Activated CD4-positive, alpha-beta memory T cell treated with anti-CD3 and anti-CD28 coated beads for 36 hours (primary cell): Measurements from ENCODE around the gene NFE2. TPM values are rescaled to one million over a fixed set of nuclear protein-coding genes. Genes with fewer than 3 reads are reported as not detected.
A peak's percentile ranks its signal among the peaks of the same experiment; 100 is the strongest.
"Not testable (repeated sequence)": the region's sequence is repeated elsewhere in the genome, so short reads cannot be mapped to it uniquely, and the experiment has no call there.

Source experiments
- CTCF ChIA-PET: fragments of 350-600 bp; sonication (Branson Sonifier 250); formaldehyde crosslinking; loops from one replicate; lab custom pipeline; 2021; ENCODE audit warnings: antibody characterized with exemption, inconsistent platforms; lab: Charles Lee
- POLR2A ChIA-PET: fragments of 350-600 bp; sonication (Branson Sonifier 250); formaldehyde crosslinking; loops from one replicate; lab custom pipeline; 2021; ENCODE audit warnings: antibody characterized with exemption; lab: Charles Lee
- DNase-seq: peaks from one replicate; pipeline ENCODE4 v3.0.0-alpha.2; 2020
- H3K27ac Mint-ChIP-seq: one replicate; pipeline ENCODE4 v1.8.0; 2021; ENCODE audit warnings: mixed read lengths
- H3K27me3 Mint-ChIP-seq: one replicate; pipeline ENCODE4 v1.8.0; 2021; ENCODE audit warnings: mixed read lengths
- H3K36me3 Mint-ChIP-seq: one replicate; pipeline ENCODE4 v1.8.0; 2021; ENCODE audit warnings: mixed read lengths
- H3K4me1 Mint-ChIP-seq: one replicate; pipeline ENCODE4 v1.8.0; 2021; ENCODE audit warnings: low read depth, mixed read lengths
- H3K4me3 Mint-ChIP-seq: one replicate; pipeline ENCODE4 v1.8.0; 2021; ENCODE audit warnings: mild to moderate bottlenecking, mixed read lengths
- H3K9me3 Mint-ChIP-seq: one replicate; pipeline ENCODE4 v1.8.0; 2021; ENCODE audit warnings: mixed read lengths
- intact Hi-C: fragments of 100-400 bp; cut with micrococcal nuclease; formaldehyde crosslinking; loops from one replicate; pipeline ENCODE4 v1.15.1; 2023
- total RNA-seq, 2 experiments: library from RNA; stranded (reverse); gene quantifications; one replicate each; pipeline ENCODE4 v1.2.3, GENCODE V29; 2021

NFE2 gene
- total RNA-seq, 2 experiments from 2014 or later: not detected

- DNase-seq: no peak
- Mint-ChIP-seq H3K36me3 (peaks cover 2% of the 10 kb centered on the region), H3K27ac (peak overlapping the region; percentile 71), H3K27me3 (no peaks in the 10 kb centered on the region), H3K9me3 (no peaks in the 10 kb centered on the region), H3K4me3 (no peak overlapping the region), H3K4me1 (peaks cover 49% of the 10 kb centered on the region)
- CTCF ChIA-PET: interaction anchor here (1.8 to 3.5 kb wide), 3 partner anchors 27 to 38 kb away, joined by 4 to 11 read pairs (median 5); no protein-coding TSS in a partner anchor
- POLR2A ChIA-PET: no interaction called here
- intact Hi-C loops: no loop called here
Observed at GRCh38 chr12:54330442-54330841, 29.6 kb upstream of the NFE2 start.

GRCh38 chr12:54329759-54330158 lies 28.9 kb upstream of the NFE2 start:
- Mint-ChIP-seq H3K27ac (no peak overlapping the region), H3K36me3 (peaks cover 2% of the 10 kb centered on the region), H3K27me3 (no peaks in the 10 kb centered on the region), H3K4me3 (no peak overlapping the region), H3K4me1 (peaks cover 54% of the 10 kb centered on the region), H3K9me3 (no peaks in the 10 kb centered on the region)
- intact Hi-C loops: no loop called here
- no peak for DNase-seq
- POLR2A ChIA-PET: interaction anchor here (1.8 kb wide), 1 partner anchor 41 kb away, joined by 6 read pairs; no protein-coding TSS in a partner anchor
- CTCF ChIA-PET: interaction anchor here (1.0 to 3.5 kb wide), 5 partner anchors 28 to 345 kb away, joined by 4 to 11 read pairs (median 5); partner anchors contain the start of gene HOXC10

GRCh38 chr12:54328595-54329337 lies 28.0 kb upstream of the NFE2 start:
- no peak for DNase-seq
- POLR2A ChIA-PET: interaction anchor here (1.8 kb wide), 1 partner anchor 40 kb away, joined by 6 read pairs; no protein-coding TSS in a partner anchor
- Mint-ChIP-seq H3K27ac (peak overlapping the region; percentile 71), H3K27me3 (no peaks in the 10 kb centered on the region), H3K4me3 (no peak overlapping the region), H3K4me1 (peaks cover 57% of the 10 kb centered on the region), H3K36me3 (peaks cover 2% of the 10 kb centered on the region), H3K9me3 (no peaks in the 10 kb centered on the region)
- intact Hi-C loops: no loop called here
- CTCF ChIA-PET: interaction anchor here (0.7 to 5.6 kb wide), 6 partner anchors 7 to 344 kb away, joined by 3 to 84 read pairs (median 7); partner anchors contain the start of gene HOXC10

GRCh38 chr12:54325442-54326109 lies 24.8 kb upstream of the NFE2 start:
- Mint-ChIP-seq H3K4me3 (peak overlapping the region; percentile 95), H3K4me1 (peaks cover 40% of the 10 kb centered on the region), H3K27ac (peak overlapping the region; percentile 84)
- H3K27me3 Mint-ChIP-seq, H3K9me3 Mint-ChIP-seq, DNase-seq, H3K36me3 Mint-ChIP-seq: not testable (repeated sequence)
- CTCF ChIA-PET: interaction anchor here (0.7 to 5.6 kb wide), 36 partner anchors 10 to 168 kb away, joined by 3 to 84 read pairs (median 6); partner anchors contain the start of genes CBX5, HNRNPA1 and NFE2
- intact Hi-C loops: loop anchor here (1.0 to 2.0 kb wide), 2 partner anchors 43 to 45 kb away; partner anchors contain the start of genes CBX5 and HNRNPA1
- POLR2A ChIA-PET: interaction anchor here (0.7 to 1.3 kb wide), 7 partner anchors 9 to 74 kb away, joined by 3 to 11 read pairs (median 4); no protein-coding TSS in a partner anchor

- peaks cover 33% of the 10 kb centered on the region for H3K4me1 Mint-ChIP-seq
- H3K27me3 Mint-ChIP-seq: no peaks in the 10 kb centered on the region
- H3K9me3 Mint-ChIP-seq: no peaks in the 10 kb centered on the region
- peak within 1 kb of the TSS; percentile 95 for H3K4me3 Mint-ChIP-seq
- H3K27ac Mint-ChIP-seq: peak within 1 kb of the TSS; percentile 84
- intact Hi-C loops: loop anchor here (1.0 to 2.0 kb wide), 5 partner anchors 31 to 105 kb away; partner anchors contain the start of genes CBX5 and HNRNPA1
- peak; percentile 97 for DNase-seq
- ChIA-PET POLR2A (interaction anchor here (0.7 to 1.3 kb wide), 8 partner anchors 10 to 73 kb away, joined by 3 to 11 read pairs (median 4); no protein-coding TSS in a partner anchor), CTCF (interaction anchor here (0.7 to 5.6 kb wide), 40 partner anchors 11 to 169 kb away, joined by 3 to 84 read pairs (median 5); partner anchors contain the start of genes CBX5, HNRNPA1 and NFE2)
- H3K36me3 Mint-ChIP-seq: peaks cover 2% of the 10 kb centered on the region
Observed at GRCh38 chr12:54324617-54325441, 24.0 kb upstream of the NFE2 start, which contains the start of gene COPZ1. Gene COPZ1, plus strand, starts transcription at chr12:54325131. Its CDS starts 33 bp downstream, at chr12:54325164.

GRCh38 chr12:54321363-54321762 lies 20.5 kb upstream of the NFE2 start:
- Mint-ChIP-seq H3K36me3 (no peaks in the 10 kb centered on the region), H3K4me3 (no peak overlapping the region), H3K9me3 (no peaks in the 10 kb centered on the region), H3K4me1 (peaks cover 11% of the 10 kb centered on the region), H3K27ac (no peak overlapping the region), H3K27me3 (no peaks in the 10 kb centered on the region)
- DNase-seq: no peak
- ChIA-PET POLR2A (no interaction called here), CTCF (interaction anchor here (0.9 to 1.8 kb wide), 4 partner anchors 8 to 69 kb away, joined by 3 to 6 read pairs (median 3); no protein-coding TSS in a partner anchor)
- intact Hi-C loops: no loop called here

GRCh38 chr12:54312309-54312708 lies 11.5 kb upstream of the NFE2 start:
- intact Hi-C loops, H3K36me3 Mint-ChIP-seq, H3K4me3 Mint-ChIP-seq, H3K4me1 Mint-ChIP-seq, H3K9me3 Mint-ChIP-seq, POLR2A ChIA-PET, DNase-seq, H3K27me3 Mint-ChIP-seq, H3K27ac Mint-ChIP-seq: not testable (repeated sequence)
- CTCF ChIA-PET: interaction anchor here (1.1 to 2.0 kb wide), 3 partner anchors 9 to 24 kb away, joined by 3 to 5 read pairs (median 3); partner anchors contain the start of gene COPZ1

- DNase-seq: no peak
- ChIA-PET POLR2A (no interaction called here), CTCF (interaction anchor here (0.6 to 1.0 kb wide), 2 partner anchors 16 to 59 kb away, joined by 4 to 5 read pairs; no protein-coding TSS in a partner anchor)
- intact Hi-C loops: no loop called here
- H3K4me1 Mint-ChIP-seq: peaks cover 9% of the 10 kb centered on the region
- no peak overlapping the region for H3K27ac Mint-ChIP-seq
- peaks cover 6% of the 10 kb centered on the region for H3K27me3 Mint-ChIP-seq
- no peak overlapping the region for H3K4me3 Mint-ChIP-seq
- no peaks in the 10 kb centered on the region for H3K9me3 Mint-ChIP-seq
- H3K36me3 Mint-ChIP-seq: no peaks in the 10 kb centered on the region
Observed at GRCh38 chr12:54311051-54311450, 10.2 kb upstream of the NFE2 start.

GRCh38 chr12:54306925-54307741 lies 6.3 kb upstream of the NFE2 start:
- Mint-ChIP-seq H3K4me1 (peaks cover 12% of the 10 kb centered on the region), H3K9me3 (no peaks in the 10 kb centered on the region), H3K36me3 (no peaks in the 10 kb centered on the region), H3K27me3 (peaks cover 26% of the 10 kb centered on the region), H3K4me3 (no peak overlapping the region), H3K27ac (no peak overlapping the region)
- peak; percentile 69 for DNase-seq
- ChIA-PET POLR2A (interaction anchor here (1.1 kb wide), 1 partner anchor 18 kb away, joined by 3 read pairs; no protein-coding TSS in a partner anchor), CTCF (interaction anchor here (0.7 to 2.6 kb wide), 8 partner anchors 14 to 165 kb away, joined by 3 to 16 read pairs (median 6); partner anchors contain the start of gene COPZ1)
- intact Hi-C loops: no loop called here

GRCh38 chr12:54304187-54304810 lies 3.5 kb upstream of the NFE2 start:
- Mint-ChIP-seq H3K4me3 (no peak overlapping the region), H3K27ac (no peak overlapping the region), H3K36me3 (no peaks in the 10 kb centered on the region), H3K9me3 (no peaks in the 10 kb centered on the region), H3K4me1 (peaks cover 15% of the 10 kb centered on the region), H3K27me3 (peaks cover 51% of the 10 kb centered on the region)
- POLR2A ChIA-PET: no interaction called here
- CTCF ChIA-PET: interaction anchor here (1.5 kb wide), 1 partner anchor 11 kb away, joined by 3 read pairs; no protein-coding TSS in a partner anchor
- intact Hi-C loops: no loop called here
- DNase-seq: no peak
